B cell (primary cell): ENCODE results near the gene HNRNPK. TPM values are rescaled to one million over a fixed set of nuclear protein-coding genes. Genes with fewer than 3 reads are reported as not detected.
"Not testable (repeated sequence)": the region's sequence is repeated elsewhere in the genome, so short reads cannot be mapped to it uniquely, and the experiment has no call there.

Experiments used
- ATAC-seq: fragments of 200-7000 bp; cut with Tn5 transposase; one replicate; pipeline ENCODE4 v1.10.0; 2021; ENCODE audit warnings: low read depth, mild to moderate bottlenecking, moderate number of reproducible peaks, moderate library complexity
- CTCF ChIA-PET: fragments of 350-600 bp; sonication (Branson Sonifier 250); formaldehyde crosslinking; loops from one replicate; lab custom pipeline; 2021; ENCODE audit warnings: antibody characterized with exemption, inconsistent platforms; lab: Charles Lee
- POLR2A ChIA-PET: fragments of 350-600 bp; sonication (Branson Sonifier 250); formaldehyde crosslinking; loops from one replicate; lab custom pipeline; 2021; ENCODE audit warnings: antibody characterized with exemption; lab: Charles Lee
- DNase-seq: peaks from one replicate; pipeline ENCODE4 v3.0.0; 2013
- H2AFZ ChIP-seq: 2 replicates; pipeline ENCODE4 v1.6.1; 2012; ENCODE audit warnings: mild to moderate bottlenecking, low read depth, low read length; ENCODE audit not compliant: insufficient read depth, poor library complexity, severe bottlenecking
- H3K27ac ChIP-seq, 2 donors: 1 replicate in 1 of 2; 2 replicates in 1 of 2; pipeline ENCODE4 v1.5.1; 2012 to 2013; ENCODE audit warnings: low read length in 2 of 2, mild to moderate bottlenecking in 2 of 2, moderate library complexity in 1 of 2
- H3K27me3 ChIP-seq, 4 experiments: fragments of 200-600 bp in 1 of 4; sonication (generic) in 1 of 4; replicated peaks in 1 of 4; 1 replicate in 2 of 4; 2 replicates in 2 of 4; pipeline versions ENCODE4 v1.6.1 to v1.7.0; 2013 to 2016; ENCODE audit warnings: low read length in 3 of 4, mild to moderate bottlenecking in 2 of 4, mixed read lengths in 1 of 4, moderate library complexity in 1 of 4; ENCODE audit not compliant: insufficient read depth in 4 of 4, control insufficient read depth in 3 of 4; ENCODE audit errors: control extremely low read depth in 1 of 4
- H3K36me3 ChIP-seq, 2 experiments: replicated peaks in 1 of 2; 1 replicate in 1 of 2; 2 replicates in 1 of 2; pipeline versions ENCODE4 v1.6.1 to v1.7.1; 2013; ENCODE audit warnings: low read length in 1 of 2; ENCODE audit not compliant: insufficient read depth in 2 of 2, control insufficient read depth in 1 of 2; ENCODE audit errors: control extremely low read depth in 1 of 2, extremely low read depth in 1 of 2
- H3K4me1 ChIP-seq, 2 donors: fragments of 200-600 bp in 1 of 2; sonication (generic) in 1 of 2; 1 replicate in 1 of 2; 2 replicates in 1 of 2; pipeline versions ENCODE4 v1.5.1 to v1.6.1; 2013 to 2017; ENCODE audit warnings: low read length in 2 of 2; ENCODE audit not compliant: control insufficient read depth in 2 of 2, insufficient read depth in 2 of 2
- H3K4me2 ChIP-seq: replicated peaks from 2 replicates; pipeline ENCODE3; 2012; ENCODE audit warnings: mild to moderate bottlenecking, low read depth, low read length; ENCODE audit not compliant: poor library complexity, severe bottlenecking
- H3K4me3 ChIP-seq, 5 experiments: fragments of 200-600 bp in 1 of 5; sonication (generic) in 1 of 5; 1 replicate in 3 of 5; 2 replicates in 2 of 5; pipeline versions ENCODE4 v1.5.1 to v1.7.0; 2011 to 2016; ENCODE audit warnings: low read length in 4 of 5, mild to moderate bottlenecking in 4 of 5, low read depth in 2 of 5, control low read depth in 1 of 5, moderate library complexity in 1 of 5; ENCODE audit not compliant: insufficient read depth in 1 of 5; ENCODE audit errors: control extremely low read depth in 1 of 5, extremely low read depth in 1 of 5
- H3K79me2 ChIP-seq: fragments of 200-600 bp; sonication (generic); one replicate; pipeline ENCODE4 v1.6.0; 2016; ENCODE audit warnings: low read length; ENCODE audit not compliant: control insufficient read depth, insufficient read depth
- H3K9ac ChIP-seq: fragments of 200-600 bp; sonication (generic); 2 replicates; pipeline ENCODE4 v1.6.1; 2017; ENCODE audit warnings: mild to moderate bottlenecking, low read length, moderate library complexity
- H3K9me3 ChIP-seq, 3 donors: one replicate each; pipeline versions ENCODE4 v1.6.1 to v1.7.1; 2013; ENCODE audit warnings: low read length in 2 of 3; ENCODE audit not compliant: control insufficient read depth in 2 of 3, insufficient read depth in 1 of 3; ENCODE audit errors: control extremely low read depth in 1 of 3
- H4K20me1 ChIP-seq: 2 replicates; pipeline ENCODE4 v1.6.0; 2012; ENCODE audit warnings: mild to moderate bottlenecking, low read length; ENCODE audit not compliant: insufficient read depth, control insufficient read depth, poor library complexity, severe bottlenecking
- H3K27ac Mint-ChIP-seq: one replicate; pipeline ENCODE4 v1.8.0; 2021; ENCODE audit warnings: mixed read lengths
- H3K27me3 Mint-ChIP-seq: one replicate; pipeline ENCODE4 v1.8.0; 2021; ENCODE audit warnings: mixed read lengths
- H3K4me1 Mint-ChIP-seq: one replicate; pipeline ENCODE4 v1.8.0; 2021; ENCODE audit warnings: mixed read lengths
- H3K4me3 Mint-ChIP-seq: one replicate; pipeline ENCODE4 v1.8.0; 2021; ENCODE audit warnings: mixed read lengths
- H3K9me3 Mint-ChIP-seq: one replicate; pipeline ENCODE4 v1.8.0; 2022; ENCODE audit warnings: mixed read lengths; ENCODE audit not compliant: insufficient read depth
- EZH2 ChIP-seq: IDR thresholded peaks from 2 replicates; pipeline ENCODE4 v1.6.1; 2012; ENCODE audit warnings: borderline replicate concordance, low read depth, mild to moderate bottlenecking, moderate library complexity, low read length; ENCODE audit not compliant: insufficient read depth, poor library complexity, severe bottlenecking
- WGBS: methylation state at CpG from one replicate; pipeline ENCODE4 v1.1.5; 2013; ENCODE audit warnings: missing lambda C conversion rate; ENCODE audit not compliant: insufficient coverage; 5-methylcytosine and 5-hydroxymethylcytosine counted together
- intact Hi-C: fragments of 100-400 bp; cut with micrococcal nuclease; formaldehyde crosslinking; loops from one replicate; pipeline ENCODE4 v1.10.0; 2022
- polyA plus RNA-seq: library from polyadenylated mRNA; depleted of rRNA; stranded (reverse); fragments of >200 nt; gene quantifications from 2 replicates; pipeline ENCODE4 v1.2.3, GENCODE V29; 2012
- total RNA-seq, 2 donors: library from RNA; stranded (reverse); fragments of 120-200 nt in 1 of 2; gene quantifications; 1 replicate in 1 of 2; 2 replicates in 1 of 2; pipeline versions ENCODE4 v1.2.3 to v1.2.4, GENCODE V29; 2013 to 2022
- TF ChIP-seq, protein P1 (sequence below): fragments of 200-600 bp; IDR thresholded peaks from one replicate; pipeline ENCODE4 v1.8.0; 2022; ENCODE audit warnings: antibody characterized with exemption, mild to moderate bottlenecking

HNRNPK gene
- total and polyA plus RNA-seq, 2 donors (not counting 1 experiment from before 2014, with no cell fraction given): 210 to 524 TPM

DNA sequence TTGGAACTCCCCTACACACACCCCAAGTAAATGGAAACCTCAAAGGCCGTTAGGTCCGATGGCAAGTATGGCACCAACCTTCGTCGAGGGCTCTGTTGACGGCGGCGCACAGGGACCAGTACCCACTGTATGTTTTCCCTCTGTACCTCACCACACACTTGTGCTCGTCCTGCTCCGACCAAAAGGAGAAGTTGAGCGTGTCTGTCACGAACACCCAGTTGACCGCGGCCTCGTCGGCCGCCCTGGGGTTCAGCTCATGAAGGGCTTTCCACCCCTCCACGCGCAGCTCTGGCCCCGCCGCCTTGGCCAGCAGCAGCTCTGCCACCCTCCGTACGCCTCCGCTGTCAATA lies 24.0 kb downstream of the HNRNPK start:
- ChIA-PET CTCF (interaction anchor here (1.3 kb wide), 1 partner anchor 22 kb away, joined by 6 read pairs; no protein-coding TSS in a partner anchor), POLR2A (interaction anchor here (2.3 kb wide), 1 partner anchor 24 kb away, joined by 20 read pairs; the partner anchor contains the start of genes HNRNPK and RMI1)
- no peaks in the 10 kb centered on the region for H3K36me3 ChIP-seq
- H4K20me1 ChIP-seq: no peaks in the 10 kb centered on the region
- TF ChIP-seq EZH2: no peak
- TF ChIP-seq, protein P1, sequence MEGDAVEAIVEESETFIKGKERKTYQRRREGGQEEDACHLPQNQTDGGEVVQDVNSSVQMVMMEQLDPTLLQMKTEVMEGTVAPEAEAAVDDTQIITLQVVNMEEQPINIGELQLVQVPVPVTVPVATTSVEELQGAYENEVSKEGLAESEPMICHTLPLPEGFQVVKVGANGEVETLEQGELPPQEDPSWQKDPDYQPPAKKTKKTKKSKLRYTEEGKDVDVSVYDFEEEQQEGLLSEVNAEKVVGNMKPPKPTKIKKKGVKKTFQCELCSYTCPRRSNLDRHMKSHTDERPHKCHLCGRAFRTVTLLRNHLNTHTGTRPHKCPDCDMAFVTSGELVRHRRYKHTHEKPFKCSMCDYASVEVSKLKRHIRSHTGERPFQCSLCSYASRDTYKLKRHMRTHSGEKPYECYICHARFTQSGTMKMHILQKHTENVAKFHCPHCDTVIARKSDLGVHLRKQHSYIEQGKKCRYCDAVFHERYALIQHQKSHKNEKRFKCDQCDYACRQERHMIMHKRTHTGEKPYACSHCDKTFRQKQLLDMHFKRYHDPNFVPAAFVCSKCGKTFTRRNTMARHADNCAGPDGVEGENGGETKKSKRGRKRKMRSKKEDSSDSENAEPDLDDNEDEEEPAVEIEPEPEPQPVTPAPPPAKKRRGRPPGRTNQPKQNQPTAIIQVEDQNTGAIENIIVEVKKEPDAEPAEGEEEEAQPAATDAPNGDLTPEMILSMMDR: no peak
- no peaks in the 10 kb centered on the region for H3K27me3 ChIP-seq
- peak overlapping the region; percentile 90 for H3K4me3 Mint-ChIP-seq
- H3K79me2 ChIP-seq: no peaks in the 10 kb centered on the region
- H3K4me1 ChIP-seq: peaks cover 8 to 11% of the 10 kb centered on the region in 2 donors
- ATAC-seq: peak; percentile 73
- 2% methylated on average over 23 of the region's 23 CpGs for WGBS
- no peaks in the 10 kb centered on the region for H3K27me3 Mint-ChIP-seq
- peak overlapping the region; percentile 81 to 96 (median 90) for H3K4me3 ChIP-seq
- H3K9ac ChIP-seq: peak overlapping the region; percentile 72
- H3K27ac ChIP-seq: peak overlapping the region; percentile 63 to 72
- H3K9me3 Mint-ChIP-seq: no peaks in the 10 kb centered on the region
- intact Hi-C loops: loop anchor here (1.0 kb wide), 2 partner anchors 24 to 35 kb away; partner anchors contain the start of genes HNRNPK, KIF27 and RMI1
- peaks cover 18% of the 10 kb centered on the region for H3K4me1 Mint-ChIP-seq
- H3K27ac Mint-ChIP-seq: peak overlapping the region; percentile 91
- peak; percentile 62 for DNase-seq
- H3K4me2 ChIP-seq: peak overlapping the region; percentile 81
- peak overlapping the region; percentile 95 for H2AFZ ChIP-seq
- no peaks in the 10 kb centered on the region for H3K9me3 ChIP-seq

DNA sequence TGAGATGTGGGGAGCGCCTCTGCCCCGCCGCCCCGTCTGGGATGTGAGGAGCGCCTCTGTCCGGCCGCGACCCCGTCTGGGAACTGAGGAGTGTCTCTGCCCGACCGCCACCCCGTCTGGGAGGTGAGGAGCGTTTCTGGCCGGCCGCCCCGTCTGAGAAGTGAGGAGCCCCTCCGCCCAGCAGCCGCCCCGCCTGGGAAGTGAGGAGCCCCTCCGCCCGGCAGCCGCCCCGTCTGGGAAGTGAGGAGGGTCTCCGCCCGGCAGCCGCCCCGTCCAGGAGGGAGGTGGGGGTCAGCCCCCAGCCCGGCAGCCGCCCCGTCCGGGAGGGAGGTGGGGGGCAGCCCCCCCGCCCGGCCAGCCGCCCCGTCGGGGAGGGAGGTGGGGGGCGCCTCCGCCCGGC lies 31.9 kb downstream of the HNRNPK start:
- ATAC-seq, H3K4me1 ChIP-seq, H3K9me3 ChIP-seq, H3K36me3 ChIP-seq, H3K4me1 Mint-ChIP-seq, H3K27ac Mint-ChIP-seq, H3K27me3 ChIP-seq, H2AFZ ChIP-seq, CTCF ChIA-PET, POLR2A ChIA-PET, H3K4me3 Mint-ChIP-seq, DNase-seq, H4K20me1 ChIP-seq, H3K4me2 ChIP-seq, H3K79me2 ChIP-seq, H3K9ac ChIP-seq, H3K27ac ChIP-seq, H3K4me3 ChIP-seq, H3K27me3 Mint-ChIP-seq, H3K9me3 Mint-ChIP-seq, intact Hi-C loops: not testable (repeated sequence)
- WGBS: over 99% methylated on average over 23 of the region's 39 CpGs
